Chondrocyte (in vitro differentiated cells): Measurements from ENCODE around the gene ZNF670. TPM values are rescaled to one million over a fixed set of nuclear protein-coding genes. Genes with fewer than 3 reads are reported as not detected.

ENCODE experiments used
- DNase-seq: peaks from one replicate; pipeline ENCODE4 v3.0.0; 2021; ENCODE audit warnings: mixed read lengths, low spot score
- H3K27ac Mint-ChIP-seq: one replicate; pipeline ENCODE4 v1.8.0; 2021; ENCODE audit warnings: mild to moderate bottlenecking, moderate library complexity, mixed read lengths; ENCODE audit not compliant: unreplicated experiment
- H3K27me3 Mint-ChIP-seq: 2 replicates; pipeline ENCODE4 v1.8.0; 2021; ENCODE audit warnings: low read depth, mixed read lengths
- H3K36me3 Mint-ChIP-seq: 2 replicates; pipeline ENCODE4 v1.8.0; 2021; ENCODE audit warnings: low read depth, mixed read lengths
- H3K4me1 Mint-ChIP-seq: 2 replicates; pipeline ENCODE4 v1.8.0; 2021; ENCODE audit warnings: low read depth, mild to moderate bottlenecking, mixed read lengths
- H3K4me3 Mint-ChIP-seq: one replicate; pipeline ENCODE4 v1.8.0; 2021; ENCODE audit warnings: mild to moderate bottlenecking, moderate library complexity, mixed read lengths; ENCODE audit not compliant: unreplicated experiment
- H3K9me3 Mint-ChIP-seq: 2 replicates; pipeline ENCODE4 v1.8.0; 2021; ENCODE audit warnings: low read depth, mixed read lengths
- CTCF ChIP-seq: fragments of 200-600 bp; sonication (generic); IDR thresholded peaks from 2 replicates; pipeline ENCODE4 v1.5.0; 2021; ENCODE audit warnings: antibody characterized with exemption, mild to moderate bottlenecking, moderate library complexity
- total RNA-seq: library from RNA; stranded (reverse); gene quantifications from 3 replicates; pipeline ENCODE4 v1.2.1, GENCODE V29; 2021

ZNF670 gene
- total RNA-seq, 1 donor from 2014 or later: 2.7 TPM

- no peak for TF ChIP-seq CTCF
- Mint-ChIP-seq H3K9me3 (no peaks in the 10 kb centered on the region), H3K4me3 (no peak overlapping the region)
Measured at GRCh38 chr1:247107694-247108093, 29.1 kb upstream of the ZNF670 start.

GRCh38 chr1:247105966-247106365 lies 27.4 kb upstream of the ZNF670 start:
- Mint-ChIP-seq H3K4me1 (peaks cover 23% of the 10 kb centered on the region), H3K27ac (no peak overlapping the region), H3K36me3 (peaks cover 21% of the 10 kb centered on the region), H3K27me3 (no peaks in the 10 kb centered on the region), H3K4me3 (no peak overlapping the region), H3K9me3 (peaks cover 13% of the 10 kb centered on the region)
- TF ChIP-seq CTCF: no peak
- no peak for DNase-seq

More at GRCh38 chr1:247107694-247108093, 29.1 kb upstream of the ZNF670 start:
- DNase-seq: no peak
- H3K27ac Mint-ChIP-seq: no peak overlapping the region
- peaks cover 6% of the 10 kb centered on the region for H3K36me3 Mint-ChIP-seq
- H3K4me1 Mint-ChIP-seq: peaks cover 18% of the 10 kb centered on the region
- no peaks in the 10 kb centered on the region for H3K27me3 Mint-ChIP-seq

- DNase-seq: no peak
- Mint-ChIP-seq H3K27ac (peak overlapping the region; percentile 49), H3K9me3 (peaks cover 21% of the 10 kb centered on the region), H3K36me3 (peaks cover 30% of the 10 kb centered on the region), H3K4me1 (peaks cover 18% of the 10 kb centered on the region), H3K4me3 (no peak overlapping the region), H3K27me3 (no peaks in the 10 kb centered on the region)
- no peak for TF ChIP-seq CTCF
Measured at GRCh38 chr1:247104965-247105364, 26.4 kb upstream of the ZNF670 start.

GRCh38 chr1:247103859-247104591 lies 25.4 kb upstream of the ZNF670 start, which contains the start of gene ZNF669:
Gene ZNF669, minus strand, starts transcription at chr1:247104356. Its CDS starts 157 bp downstream, at chr1:247104199.
- Mint-ChIP-seq H3K4me1 (peaks cover 18% of the 10 kb centered on the region), H3K4me3 (peak within 1 kb of the TSS; percentile 95), H3K36me3 (peaks cover 35% of the 10 kb centered on the region), H3K9me3 (peaks cover 21% of the 10 kb centered on the region), H3K27ac (peak within 1 kb of the TSS; percentile 96), H3K27me3 (no peaks in the 10 kb centered on the region)
- no peak for TF ChIP-seq CTCF
- DNase-seq: peak; percentile 98

GRCh38 chr1:247102381-247102780 lies 23.8 kb upstream of the ZNF670 start:
- Mint-ChIP-seq H3K9me3 (peaks cover 31% of the 10 kb centered on the region), H3K27me3 (no peaks in the 10 kb centered on the region), H3K4me3 (no peak overlapping the region), H3K36me3 (peaks cover 44% of the 10 kb centered on the region), H3K4me1 (peaks cover 18% of the 10 kb centered on the region), H3K27ac (no peak overlapping the region)
- no peak for TF ChIP-seq CTCF
- DNase-seq: no peak
